ENCODE data around the gene IGFBP2. TPM values are rescaled to one million over a fixed set of nuclear protein-coding genes. Genes with fewer than 3 reads are reported as not detected.
A peak's percentile ranks its signal among the peaks of the same experiment; 100 is the strongest.

Gene IGFBP2
- total RNA-seq, 1 experiment from 2014 or later = 363 TPM

DNA sequence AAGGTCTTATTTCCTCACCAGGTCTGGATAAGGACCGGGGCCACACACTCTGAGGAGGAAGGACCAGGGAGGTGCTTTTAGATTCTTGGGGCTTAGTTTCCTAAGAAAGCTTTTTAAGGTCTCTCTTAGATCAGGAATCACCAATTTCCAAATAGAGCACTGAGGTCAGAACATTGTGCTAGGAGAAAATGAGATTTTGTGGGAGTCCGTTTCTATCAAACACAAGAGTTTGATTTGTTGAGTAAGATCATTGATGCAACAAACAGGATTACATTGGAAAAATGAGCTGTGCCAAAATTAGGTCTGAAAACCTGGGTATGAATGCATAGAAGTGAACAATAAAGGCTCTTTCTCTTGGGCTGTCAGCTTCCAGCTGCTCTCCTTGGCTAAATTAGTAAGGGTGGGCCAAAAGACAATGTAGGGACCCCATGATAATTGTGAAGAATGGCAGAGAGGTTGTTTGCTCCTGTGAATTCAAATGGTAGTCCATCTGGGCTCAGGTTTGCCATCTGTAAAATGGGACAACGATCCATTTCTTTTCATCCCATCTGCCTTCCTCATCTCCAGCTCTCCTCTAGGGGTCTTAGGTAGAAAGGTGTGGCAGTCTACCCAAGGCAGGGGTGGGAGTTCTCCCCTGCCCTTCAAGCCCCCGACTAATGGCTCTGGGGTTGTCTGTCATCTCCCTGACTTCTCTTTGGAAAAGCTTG is 20.0 kb downstream of the IGFBP2 start:
- Mint-ChIP-seq H3K27me3 (ENCODE audit: low read depth) (no peaks in the 10 kb centered on the region), H3K9me3 (no peaks in the 10 kb centered on the region), H3K27ac (peak overlapping the region in 2 of 3 experiments; percentile 65 to 82; a peak in 4 of 7 replicates), H3K4me3 (no peak overlapping the region), H3K4me1 (peaks cover 49 to 63% of the 10 kb centered on the region in 2 experiments), H3K36me3 (ENCODE audit: insufficient read depth in 1 of 3, low read depth in 3 of 3) (peaks cover 14 to 55% (median 32%) of the 10 kb centered on the region in 3 experiments; a peak in 6 of 7 replicates)
- no peak overlapping the region for H3K4me2 ChIP-seq (ENCODE audit: insufficient read depth, insufficient read length, low read length)
- H2BK12ac ChIP-seq (ENCODE audit: insufficient read length, low read depth, low read length) = no peak overlapping the region
- peaks cover 8% of the 10 kb centered on the region for H3K79me1 ChIP-seq (ENCODE audit: insufficient read depth, low read depth, low read length, poor library complexity, severe bottlenecking)
- WGBS (ENCODE audit: extremely low coverage, insufficient read length, low lambda C conversion rate) = no CpG with 5 or more reads among the region's 4 CpGs
- H4K91ac ChIP-seq (ENCODE audit: insufficient read length, low read depth, low read length) = no peak overlapping the region
- H3K23ac ChIP-seq (ENCODE audit: insufficient read length, low read depth, low read length) = no peak overlapping the region
- no peak overlapping the region for H2AFZ ChIP-seq (ENCODE audit: low read length)
- H3K9me3 ChIP-seq (ENCODE audit: control insufficient read depth, low read depth, low read length) = no peaks in the 10 kb centered on the region
- TF ChIP-seq, protein P1, sequence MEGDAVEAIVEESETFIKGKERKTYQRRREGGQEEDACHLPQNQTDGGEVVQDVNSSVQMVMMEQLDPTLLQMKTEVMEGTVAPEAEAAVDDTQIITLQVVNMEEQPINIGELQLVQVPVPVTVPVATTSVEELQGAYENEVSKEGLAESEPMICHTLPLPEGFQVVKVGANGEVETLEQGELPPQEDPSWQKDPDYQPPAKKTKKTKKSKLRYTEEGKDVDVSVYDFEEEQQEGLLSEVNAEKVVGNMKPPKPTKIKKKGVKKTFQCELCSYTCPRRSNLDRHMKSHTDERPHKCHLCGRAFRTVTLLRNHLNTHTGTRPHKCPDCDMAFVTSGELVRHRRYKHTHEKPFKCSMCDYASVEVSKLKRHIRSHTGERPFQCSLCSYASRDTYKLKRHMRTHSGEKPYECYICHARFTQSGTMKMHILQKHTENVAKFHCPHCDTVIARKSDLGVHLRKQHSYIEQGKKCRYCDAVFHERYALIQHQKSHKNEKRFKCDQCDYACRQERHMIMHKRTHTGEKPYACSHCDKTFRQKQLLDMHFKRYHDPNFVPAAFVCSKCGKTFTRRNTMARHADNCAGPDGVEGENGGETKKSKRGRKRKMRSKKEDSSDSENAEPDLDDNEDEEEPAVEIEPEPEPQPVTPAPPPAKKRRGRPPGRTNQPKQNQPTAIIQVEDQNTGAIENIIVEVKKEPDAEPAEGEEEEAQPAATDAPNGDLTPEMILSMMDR (conservative IDR thresholded peaks at IDR 0.05) = no peak
- H3K18ac ChIP-seq (ENCODE audit: insufficient read length, low read depth, low read length) = no peak overlapping the region
- no peak overlapping the region for H3K4ac ChIP-seq (ENCODE audit: low read depth, low read length)
- H4K8ac ChIP-seq (replicated peaks; ENCODE audit: insufficient read length, low read depth, low read length) = no peak overlapping the region
- no peak overlapping the region for H2BK15ac ChIP-seq (ENCODE audit: low read depth, low read length)
- no peak overlapping the region for H3K27ac ChIP-seq (ENCODE audit: insufficient read length, low read depth, low read length)
- no peaks in the 10 kb centered on the region for H3K27me3 ChIP-seq (ENCODE audit: insufficient read depth, low read length)
- no peak overlapping the region for H3K56ac ChIP-seq (ENCODE audit: insufficient read length, low read depth, low read length)
- H3K4me1 ChIP-seq (ENCODE audit: insufficient read depth, low read length) = peaks cover 5% of the 10 kb centered on the region; the same call in 1 of the 2 replicates
- H3K79me2 ChIP-seq (ENCODE audit: insufficient read depth, low read length) = peaks cover 24% of the 10 kb centered on the region; the same call in 1 of the 2 replicates
- H3T11ph ChIP-seq (ENCODE audit: low read length) = no peak overlapping the region
- no peak overlapping the region for H2BK5ac ChIP-seq (ENCODE audit: insufficient read length, low read length)
- H2BK20ac ChIP-seq (ENCODE audit: low read depth, low read length, poor library complexity, severe bottlenecking) = no peak overlapping the region
- no peak overlapping the region for H2AK5ac ChIP-seq (ENCODE audit: insufficient read length, low read length)
- no peak overlapping the region for H3K9ac ChIP-seq (ENCODE audit: extremely low read depth, insufficient read length, low read length)
- no peak for DNase-seq
- no peak overlapping the region for H3K14ac ChIP-seq (ENCODE audit: insufficient read depth, low read length)
- no peaks in the 10 kb centered on the region for H4K20me1 ChIP-seq (ENCODE audit: control insufficient read depth, insufficient read depth, insufficient read length)
- no peak overlapping the region for H2BK120ac ChIP-seq (ENCODE audit: low read depth, low read length, poor library complexity, severe bottlenecking)
- H3K23me2 ChIP-seq (ENCODE audit: insufficient read length, low read depth, low read length, poor library complexity, severe bottlenecking) = no peaks in the 10 kb centered on the region
- H4K5ac ChIP-seq (ENCODE audit: insufficient read length, low read depth, low read length) = no peak overlapping the region
